CD4-positive, alpha-beta memory T cell (primary cell): ENCODE results near the gene SSR4. TPM values are rescaled to one million over a fixed set of nuclear protein-coding genes. Genes with fewer than 3 reads are reported as not detected.

Experiments
- CTCF ChIA-PET: fragments of 350-600 bp; sonication (Branson Sonifier 250); formaldehyde crosslinking; loops from one replicate; lab custom pipeline; 2021; ENCODE audit warnings: inconsistent platforms; ENCODE audit not compliant: partially characterized antibody; lab: Charles Lee
- POLR2A ChIA-PET: fragments of 350-600 bp; sonication (Branson Sonifier 250); formaldehyde crosslinking; loops from one replicate; lab custom pipeline; 2021; ENCODE audit not compliant: partially characterized antibody; lab: Charles Lee
- DNase-seq, 5 donors: peaks; one replicate each; pipeline versions ENCODE4 v3.0.0 to v3.0.0-alpha.2; 2020 to 2022; ENCODE audit warnings: mixed read lengths in 1 of 5
- H3K27ac ChIP-seq: one replicate; pipeline ENCODE4 v1.7.0; 2013; ENCODE audit warnings: low read depth, low read length
- H3K27me3 ChIP-seq: 2 replicates; pipeline ENCODE4 v1.7.0; 2013; ENCODE audit warnings: mild to moderate bottlenecking, low read length, moderate library complexity; ENCODE audit not compliant: insufficient read depth
- H3K36me3 ChIP-seq: 2 replicates; pipeline ENCODE4 v1.7.0; 2013; ENCODE audit warnings: mild to moderate bottlenecking, low read length, moderate library complexity; ENCODE audit not compliant: insufficient read depth
- H3K4me1 ChIP-seq: 2 replicates; pipeline ENCODE4 v1.7.0; 2013; ENCODE audit warnings: mild to moderate bottlenecking, low read length, moderate library complexity; ENCODE audit not compliant: insufficient read depth
- H3K4me3 ChIP-seq, 2 donors: one replicate each; pipeline ENCODE4 v1.7.0; 2013; ENCODE audit warnings: low read length in 2 of 2, mild to moderate bottlenecking in 1 of 2
- H3K9me3 ChIP-seq, 2 donors: one replicate each; pipeline ENCODE4 v1.7.0; 2013; ENCODE audit warnings: low read length in 2 of 2, control low read depth in 1 of 2; ENCODE audit not compliant: control insufficient read depth in 1 of 2
- H3K27ac Mint-ChIP-seq, 7 donors: one replicate each; pipeline ENCODE4 v1.8.0; 2020 to 2021; ENCODE audit warnings: mixed read lengths in 7 of 7, mild to moderate bottlenecking in 6 of 7, inconsistent platforms in 3 of 7, moderate library complexity in 3 of 7
- H3K27me3 Mint-ChIP-seq, 2 donors: one replicate each; pipeline ENCODE4 v1.8.0; 2020 to 2021; ENCODE audit warnings: mixed read lengths in 2 of 2
- H3K36me3 Mint-ChIP-seq, 2 donors: one replicate each; pipeline ENCODE4 v1.8.0; 2020 to 2021; ENCODE audit warnings: mixed read lengths in 2 of 2, inconsistent platforms in 1 of 2, mild to moderate bottlenecking in 1 of 2
- H3K4me1 Mint-ChIP-seq, 4 donors: one replicate each; pipeline ENCODE4 v1.8.0; 2020 to 2021; ENCODE audit warnings: mixed read lengths in 4 of 4, mild to moderate bottlenecking in 1 of 4
- H3K4me3 Mint-ChIP-seq, 8 donors: one replicate each; pipeline ENCODE4 v1.8.0; 2020 to 2021; ENCODE audit warnings: mixed read lengths in 8 of 8, mild to moderate bottlenecking in 7 of 8, moderate library complexity in 6 of 8, inconsistent platforms in 3 of 8
- H3K9me3 Mint-ChIP-seq, 8 donors: one replicate each; pipeline ENCODE4 v1.8.0; 2020 to 2021; ENCODE audit warnings: mixed read lengths in 8 of 8, mild to moderate bottlenecking in 5 of 8, inconsistent platforms in 3 of 8, moderate library complexity in 1 of 8
- intact Hi-C: fragments of 100-400 bp; cut with micrococcal nuclease; formaldehyde crosslinking; loops from one replicate; pipeline ENCODE4 v1.15.1; 2023
- polyA plus RNA-seq, 2 donors: library from polyadenylated mRNA; unstranded; fragments of 300-500 nt; fragmentation: Illumina TruSeq; gene quantifications; one replicate each; pipeline ENCODE4 v1.2.3, GENCODE V29; 2021
- total RNA-seq, 2 experiments: library from RNA; stranded (reverse); gene quantifications; one replicate each; pipeline ENCODE4 v1.2.3, GENCODE V29; 2021

Gene SSR4
- total and polyA plus RNA-seq, 4 experiments from 2014 or later, result 216 to 618 (median 350) TPM

- H3K4me1 Mint-ChIP-seq, result peaks cover 20 to 53% (median 31%) of the 10 kb centered on the region in 4 donors
- intact Hi-C loops, result loop anchor here (10.0 kb wide), 1 partner anchor 56 kb away; the partner anchor contains the start of gene L1CAM
- H3K36me3 ChIP-seq, result no peaks in the 10 kb centered on the region
- peak overlapping the region in 5 of 8 donors; percentile 34 to 45 (median 36) for H3K4me3 Mint-ChIP-seq
- no peaks in the 10 kb centered on the region for H3K27me3 Mint-ChIP-seq
- POLR2A ChIA-PET, result interaction anchor here (1.1 to 1.5 kb wide), 2 partner anchors 99 to 100 kb away, joined by 3 read pairs; no protein-coding TSS in a partner anchor
- H3K27ac Mint-ChIP-seq, result peak overlapping the region in 1 of 7 donors; percentile 66
- no peaks in the 10 kb centered on the region for H3K9me3 ChIP-seq
- CTCF ChIA-PET, result interaction anchor here (0.8 kb wide), 1 partner anchor 101 kb away, joined by 3 read pairs; no protein-coding TSS in a partner anchor
- no peak for DNase-seq
- H3K4me3 ChIP-seq, result no peak overlapping the region
- H3K27ac ChIP-seq, result no peak overlapping the region
- no peaks in the 10 kb centered on the region for H3K27me3 ChIP-seq
- peaks cover 27% of the 10 kb centered on the region for H3K4me1 ChIP-seq
- no peaks in the 10 kb centered on the region for H3K9me3 Mint-ChIP-seq
- H3K36me3 Mint-ChIP-seq, result no peaks in the 10 kb centered on the region
These were observed 33.8 kb downstream of the SSR4 start for GRCh38 chrX:153828308-153828707.

GRCh38 chrX:153828723-153829548 lies 34.5 kb downstream of the SSR4 start:
- Histone ChIP-seq H3K4me1 (peaks cover 23% of the 10 kb centered on the region), H3K36me3 (no peaks in the 10 kb centered on the region), H3K9me3 (no peaks in the 10 kb centered on the region), H3K27ac (no peak overlapping the region), H3K27me3 (no peaks in the 10 kb centered on the region), H3K4me3 (peak overlapping the region in 1 of 2 donors; percentile 35)
- Mint-ChIP-seq H3K4me3 (peak overlapping the region; percentile 62 to 83 (median 76)), H3K27me3 (no peaks in the 10 kb centered on the region), H3K27ac (peak overlapping the region in 6 of 7 donors; percentile 48 to 73 (median 67)), H3K36me3 (no peaks in the 10 kb centered on the region), H3K4me1 (peaks cover 16 to 48% (median 27%) of the 10 kb centered on the region in 4 donors), H3K9me3 (no peaks in the 10 kb centered on the region)
- intact Hi-C loops, result loop anchor here (10.0 kb wide), 1 partner anchor 56 kb away; the partner anchor contains the start of gene L1CAM
- POLR2A ChIA-PET, result interaction anchor here (1.1 to 1.5 kb wide), 2 partner anchors 98 to 99 kb away, joined by 3 read pairs; no protein-coding TSS in a partner anchor
- CTCF ChIA-PET, result no interaction called here
- no peak for DNase-seq

GRCh38 chrX:153829549-153829798 lies 35.0 kb downstream of the SSR4 start:
- intact Hi-C loops, result loop anchor here (10.0 kb wide), 1 partner anchor 55 kb away; the partner anchor contains the start of gene L1CAM

GRCh38 chrX:153829799-153830639 lies 35.6 kb downstream of the SSR4 start, which contains the start of gene PDZD4:
TSS of gene PDZD4 (minus strand) at chrX:153830544. CDS start at chrX:153830298, 246 bp downstream.
- no peaks in the 10 kb centered on the region for H3K36me3 Mint-ChIP-seq
- peak within 1 kb of the TSS in 6 of 7 donors; percentile 48 to 75 (median 67) for H3K27ac Mint-ChIP-seq
- peaks cover 15 to 39% (median 22%) of the 10 kb centered on the region in 4 donors for H3K4me1 Mint-ChIP-seq
- no peaks in the 10 kb centered on the region for H3K36me3 ChIP-seq
- H3K9me3 ChIP-seq, result no peaks in the 10 kb centered on the region
- peaks cover 21% of the 10 kb centered on the region for H3K4me1 ChIP-seq
- intact Hi-C loops, result loop anchor here (10.0 kb wide), 1 partner anchor 55 kb away; the partner anchor contains the start of gene L1CAM
- H3K27me3 Mint-ChIP-seq, result no peaks in the 10 kb centered on the region
- H3K27me3 ChIP-seq, result no peaks in the 10 kb centered on the region
- ChIA-PET POLR2A (no interaction called here), CTCF (no interaction called here)
- H3K9me3 Mint-ChIP-seq, result no peaks in the 10 kb centered on the region
- H3K27ac ChIP-seq, result peak within 1 kb of the TSS; percentile 9
- H3K4me3 ChIP-seq, result peak within 1 kb of the TSS in 1 of 2 donors; percentile 35
- DNase-seq, result peak in 4 of 5 donors; percentile 18 to 45 (median 26)
- peak within 1 kb of the TSS; percentile 62 to 83 (median 78) for H3K4me3 Mint-ChIP-seq

More at GRCh38 chrX:153829549-153829798, 35.0 kb downstream of the SSR4 start:
- Histone ChIP-seq H3K27ac (no peak overlapping the region), H3K4me3 (peak overlapping the region in 1 of 2 donors; percentile 35), H3K9me3 (no peaks in the 10 kb centered on the region), H3K27me3 (no peaks in the 10 kb centered on the region), H3K36me3 (no peaks in the 10 kb centered on the region), H3K4me1 (peaks cover 21% of the 10 kb centered on the region)
- H3K9me3 Mint-ChIP-seq, result no peaks in the 10 kb centered on the region
- no peaks in the 10 kb centered on the region for H3K36me3 Mint-ChIP-seq
- H3K4me1 Mint-ChIP-seq, result peaks cover 15 to 42% (median 23%) of the 10 kb centered on the region in 4 donors
- H3K27ac Mint-ChIP-seq, result peak overlapping the region in 6 of 7 donors; percentile 48 to 73 (median 67)
- no peaks in the 10 kb centered on the region for H3K27me3 Mint-ChIP-seq
- CTCF ChIA-PET, result no interaction called here
- POLR2A ChIA-PET, result no interaction called here
- DNase-seq, result no peak
- H3K4me3 Mint-ChIP-seq, result peak overlapping the region; percentile 62 to 83 (median 76)

GRCh38 chrX:153830640-153831428 lies 36.4 kb downstream of the SSR4 start:
- H3K27ac ChIP-seq, result no peak overlapping the region
- H3K4me1 Mint-ChIP-seq, result peaks cover 12 to 31% (median 19%) of the 10 kb centered on the region in 4 donors
- H3K9me3 Mint-ChIP-seq, result no peaks in the 10 kb centered on the region
- H3K4me3 ChIP-seq, result no peak overlapping the region
- no peaks in the 10 kb centered on the region for H3K9me3 ChIP-seq
- peak overlapping the region; percentile 15 to 79 (median 73) for H3K4me3 Mint-ChIP-seq
- CTCF ChIA-PET, result no interaction called here
- peaks cover 21% of the 10 kb centered on the region for H3K4me1 ChIP-seq
- POLR2A ChIA-PET, result no interaction called here
- H3K27me3 ChIP-seq, result no peaks in the 10 kb centered on the region
- no peaks in the 10 kb centered on the region for H3K27me3 Mint-ChIP-seq
- no peaks in the 10 kb centered on the region for H3K36me3 ChIP-seq
- no peaks in the 10 kb centered on the region for H3K36me3 Mint-ChIP-seq
- no peak for DNase-seq
- peak overlapping the region in 1 of 7 donors; percentile 75 for H3K27ac Mint-ChIP-seq
- intact Hi-C loops, result no loop called here

GRCh38 chrX:153831429-153832150 lies 37.1 kb downstream of the SSR4 start:
- no peaks in the 10 kb centered on the region for H3K9me3 Mint-ChIP-seq
- peak overlapping the region in 3 of 7 donors; percentile 21 to 40 (median 35) for H3K27ac Mint-ChIP-seq
- Histone ChIP-seq H3K36me3 (no peaks in the 10 kb centered on the region), H3K27ac (no peak overlapping the region), H3K27me3 (no peaks in the 10 kb centered on the region), H3K4me3 (no peak overlapping the region), H3K9me3 (no peaks in the 10 kb centered on the region), H3K4me1 (peaks cover 21% of the 10 kb centered on the region)
- intact Hi-C loops, result no loop called here
- POLR2A ChIA-PET, result no interaction called here
- peak overlapping the region; percentile 48 to 74 (median 62) for H3K4me3 Mint-ChIP-seq
- no peaks in the 10 kb centered on the region for H3K27me3 Mint-ChIP-seq
- DNase-seq, result no peak
- CTCF ChIA-PET, result no interaction called here
- peaks cover 12 to 31% (median 18%) of the 10 kb centered on the region in 4 donors for H3K4me1 Mint-ChIP-seq
- no peaks in the 10 kb centered on the region for H3K36me3 Mint-ChIP-seq
